ENCODE results near the gene PDC.
"Not testable (repeated sequence)": the region's sequence is repeated elsewhere in the genome, so short reads cannot be mapped to it uniquely, and the experiment has no call there.

PDC gene

DNA sequence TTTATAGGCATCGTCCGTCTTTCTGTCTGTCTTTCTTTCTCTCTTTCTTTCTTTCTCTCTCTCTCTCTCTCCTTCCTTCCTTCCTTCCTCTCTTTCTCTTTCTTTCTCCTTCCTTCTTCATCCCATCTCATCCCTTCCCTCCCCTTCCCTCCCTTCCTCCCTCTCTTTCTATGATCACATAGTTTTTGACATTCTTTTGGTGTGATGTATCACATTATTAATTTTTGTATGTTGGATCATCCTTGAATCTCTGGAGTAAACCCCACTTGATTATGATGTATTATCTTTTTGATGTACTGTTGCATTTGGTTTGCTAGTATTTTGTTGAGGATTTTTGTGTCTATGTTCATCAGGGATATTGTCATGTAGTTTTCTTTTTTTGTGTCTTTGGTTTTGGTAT is 59.5 kb downstream of the PDC start:
- DNase-seq (ENCODE audit: low spot score) = not testable (repeated sequence)

All from kidney tubule cell (primary cell).